A673 (cell line): ENCODE data around the gene CENPO.

Source experiments
- EZH2 ChIP-seq: fragments of 200-600 bp; sonication (generic); IDR thresholded peaks from 2 replicates; pipeline ENCODE4 v1.6.1; 2017; ENCODE audit warnings: borderline replicate concordance, low read depth, mild to moderate bottlenecking, mixed read lengths, antibody characterized with exemption, low read length; ENCODE audit not compliant: poor library complexity, severe bottlenecking
- TF ChIP-seq, protein P1 (sequence below): fragments of 300-800, 200-600 bp; sonication (generic); conservative IDR thresholded peaks from 2 replicates; pipeline ENCODE4 v1.5.1; 2017; ENCODE audit warnings: low read depth, mild to moderate bottlenecking, antibody characterized with exemption, low read length, moderate library complexity, mixed read lengths

DNA sequence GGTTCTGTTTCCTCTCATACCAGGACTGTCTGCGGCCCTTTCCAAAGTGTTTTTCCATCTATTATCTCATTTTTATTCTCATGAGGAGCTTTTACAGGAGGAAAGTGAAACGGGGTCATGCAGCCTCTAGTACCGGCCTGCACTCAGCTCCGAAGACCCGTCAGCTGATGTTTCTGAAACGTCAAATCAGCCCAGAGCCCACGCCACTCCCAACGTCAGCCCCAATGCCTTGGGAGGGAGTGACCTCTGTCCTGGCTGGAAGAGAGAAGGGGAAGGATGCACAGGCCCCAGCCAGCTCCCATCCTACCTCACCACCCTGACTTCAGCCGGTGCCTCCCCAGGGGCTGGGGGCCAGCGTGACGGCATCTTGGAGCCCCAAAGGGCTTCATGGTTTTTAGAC, 68.3 kb downstream of the CENPO start:
- TF ChIP-seq, protein P1, sequence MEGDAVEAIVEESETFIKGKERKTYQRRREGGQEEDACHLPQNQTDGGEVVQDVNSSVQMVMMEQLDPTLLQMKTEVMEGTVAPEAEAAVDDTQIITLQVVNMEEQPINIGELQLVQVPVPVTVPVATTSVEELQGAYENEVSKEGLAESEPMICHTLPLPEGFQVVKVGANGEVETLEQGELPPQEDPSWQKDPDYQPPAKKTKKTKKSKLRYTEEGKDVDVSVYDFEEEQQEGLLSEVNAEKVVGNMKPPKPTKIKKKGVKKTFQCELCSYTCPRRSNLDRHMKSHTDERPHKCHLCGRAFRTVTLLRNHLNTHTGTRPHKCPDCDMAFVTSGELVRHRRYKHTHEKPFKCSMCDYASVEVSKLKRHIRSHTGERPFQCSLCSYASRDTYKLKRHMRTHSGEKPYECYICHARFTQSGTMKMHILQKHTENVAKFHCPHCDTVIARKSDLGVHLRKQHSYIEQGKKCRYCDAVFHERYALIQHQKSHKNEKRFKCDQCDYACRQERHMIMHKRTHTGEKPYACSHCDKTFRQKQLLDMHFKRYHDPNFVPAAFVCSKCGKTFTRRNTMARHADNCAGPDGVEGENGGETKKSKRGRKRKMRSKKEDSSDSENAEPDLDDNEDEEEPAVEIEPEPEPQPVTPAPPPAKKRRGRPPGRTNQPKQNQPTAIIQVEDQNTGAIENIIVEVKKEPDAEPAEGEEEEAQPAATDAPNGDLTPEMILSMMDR, result no peak
- no peak for TF ChIP-seq EZH2
